ENCODE data around the gene TPP1. TPM values are rescaled to one million over a fixed set of nuclear protein-coding genes. Genes with fewer than 3 reads are reported as not detected.

The TPP1 gene
- total RNA-seq, 4 donors from 2014 or later = 51.3 to 97.3 (median 69.1) TPM

GRCh38 chr11:6574816-6575715 lies 44.2 kb downstream of the TPP1 start:
- intact Hi-C loops (cut with DNase I) = no loop called here
- 82 to 83% methylated on average over 6 of the region's 6 CpGs for WGBS, 2 donors
- TF ChIP-seq CTCF (IDR thresholded peaks at IDR 0.05) (no peak), POLR2A (IDR thresholded peaks at IDR 0.05) (no peak)
- Histone ChIP-seq H3K27ac (peak overlapping the region in 1 of 3 donors; percentile 29), H3K27me3 (no peaks in the 10 kb centered on the region), H3K9me3 (no peaks in the 10 kb centered on the region), H3K4me3 (replicated peaks in 1 of 3) (no peak overlapping the region), H3K4me1 (peaks cover 25 to 35% of the 10 kb centered on the region in 2 donors), H3K36me3 (no peaks in the 10 kb centered on the region)
- DNase-seq = no peak

- no peak overlapping the region for H3K4me3 ChIP-seq (replicated peaks in 1 of 3)
- peaks cover 40 to 51% of the 10 kb centered on the region in 2 donors for H3K4me1 ChIP-seq
- WGBS, 2 donors = 31 to 35% methylated on average over 2 of the region's 2 CpGs
- H3K36me3 ChIP-seq = no peaks in the 10 kb centered on the region
- H3K9me3 ChIP-seq = no peaks in the 10 kb centered on the region
- no peaks in the 10 kb centered on the region for H3K27me3 ChIP-seq
- intact Hi-C loops (cut with DNase I) = no loop called here
- peak; percentile 66 to 69 for DNase-seq
- no peak overlapping the region for H3K27ac ChIP-seq
- TF ChIP-seq POLR2A (IDR thresholded peaks at IDR 0.05) (no peak), CTCF (IDR thresholded peaks at IDR 0.05) (no peak)
Measured at GRCh38 chr11:6572215-6572614, 47.0 kb downstream of the TPP1 start.

GRCh38 chr11:6571434-6572008 lies 47.7 kb downstream of the TPP1 start:
- intact Hi-C loops (cut with DNase I) = no loop called here
- WGBS, 2 donors = 75 to 88% methylated on average over 19 to 22 of the region's 22 CpGs
- Histone ChIP-seq H3K9me3 (no peaks in the 10 kb centered on the region), H3K36me3 (no peaks in the 10 kb centered on the region), H3K27me3 (no peaks in the 10 kb centered on the region), H3K4me3 (replicated peaks in 1 of 3) (no peak overlapping the region), H3K4me1 (peaks cover 41 to 51% of the 10 kb centered on the region in 2 donors), H3K27ac (no peak overlapping the region)
- DNase-seq = no peak
- TF ChIP-seq POLR2A (IDR thresholded peaks at IDR 0.05) (no peak), CTCF (IDR thresholded peaks at IDR 0.05) (no peak)

- Histone ChIP-seq H3K36me3 (no peaks in the 10 kb centered on the region), H3K4me3 (replicated peaks in 1 of 3) (no peak overlapping the region), H3K4me1 (peaks cover 47 to 57% of the 10 kb centered on the region in 2 donors), H3K27ac (no peak overlapping the region), H3K27me3 (no peaks in the 10 kb centered on the region), H3K9me3 (no peaks in the 10 kb centered on the region)
- TF ChIP-seq POLR2A (IDR thresholded peaks at IDR 0.05) (no peak), CTCF (IDR thresholded peaks at IDR 0.05) (no peak)
- no peak for DNase-seq
- intact Hi-C loops (cut with DNase I) = no loop called here
- 60 to 91% methylated on average over 36 to 50 of the region's 62 CpGs for WGBS, 2 donors
Measured at GRCh38 chr11:6570691-6571427, 48.4 kb downstream of the TPP1 start.

All from thyroid gland (tissue), 4 donors.